Immature natural killer cell (primary cell): ENCODE results near the gene USP17L11. TPM values are rescaled to one million over a fixed set of nuclear protein-coding genes. Genes with fewer than 3 reads are reported as not detected.
"Not testable (repeated sequence)": the region's sequence is repeated elsewhere in the genome, so short reads cannot be mapped to it uniquely, and the experiment has no call there.

Experiments
- DNase-seq, 3 donors: peaks; one replicate each; pipeline ENCODE4 v3.0.0; 2022; ENCODE audit warnings: mixed read lengths in 1 of 3
- H3K27ac Mint-ChIP-seq, 6 donors: one replicate each; pipeline ENCODE4 v1.8.0; 2020; ENCODE audit warnings: mixed read lengths in 6 of 6, mild to moderate bottlenecking in 5 of 6, inconsistent platforms in 4 of 6, moderate library complexity in 3 of 6
- H3K27me3 Mint-ChIP-seq, 3 donors: one replicate each; pipeline ENCODE4 v1.8.0; 2020 to 2021; ENCODE audit warnings: low read depth in 3 of 3, mild to moderate bottlenecking in 3 of 3, mixed read lengths in 3 of 3, moderate library complexity in 3 of 3, inconsistent platforms in 1 of 3
- H3K36me3 Mint-ChIP-seq, 3 donors: one replicate each; pipeline ENCODE4 v1.8.0; 2020; ENCODE audit warnings: mixed read lengths in 3 of 3, inconsistent platforms in 2 of 3, mild to moderate bottlenecking in 2 of 3
- H3K4me1 Mint-ChIP-seq, 2 donors: one replicate each; pipeline ENCODE4 v1.8.0; 2020; ENCODE audit warnings: inconsistent platforms in 2 of 2, mild to moderate bottlenecking in 2 of 2, mixed read lengths in 2 of 2, moderate library complexity in 1 of 2
- H3K4me3 Mint-ChIP-seq, 5 donors: one replicate each; pipeline ENCODE4 v1.8.0; 2020; ENCODE audit warnings: mild to moderate bottlenecking in 5 of 5, mixed read lengths in 5 of 5, inconsistent platforms in 3 of 5, moderate library complexity in 3 of 5
- H3K9me3 Mint-ChIP-seq, 6 donors: one replicate each; pipeline ENCODE4 v1.8.0; 2020; ENCODE audit warnings: mild to moderate bottlenecking in 6 of 6, mixed read lengths in 6 of 6, inconsistent platforms in 4 of 6, moderate library complexity in 3 of 6
- polyA plus RNA-seq, 3 donors: library from polyadenylated mRNA; unstranded; fragments of 300-500 nt; fragmentation: Illumina TruSeq; gene quantifications; one replicate each; pipeline ENCODE4 v1.2.3, GENCODE V29; 2021

USP17L11 gene
- polyA plus RNA-seq, 3 donors from 2014 or later, result not detected

- not testable (repeated sequence) for H3K27ac Mint-ChIP-seq, H3K4me3 Mint-ChIP-seq, H3K9me3 Mint-ChIP-seq, DNase-seq, H3K4me1 Mint-ChIP-seq, H3K36me3 Mint-ChIP-seq, H3K27me3 Mint-ChIP-seq
Measured at GRCh38 chr4:9262572-9262971, 47.4 kb downstream of the USP17L11 start, which contains the start of gene USP17L21. USP17L21 (plus strand) TSS chr4:9262872; CDS start chr4:9262872, 0 bp downstream.

Other genes starting within 250 kb of the USP17L11 start
- not detected for gene FAM90A26, start 45.0 kb upstream of the USP17L11 start, polyA plus RNA-seq
- not detected for gene USP17L10, start 4.7 kb upstream of the USP17L11 start, polyA plus RNA-seq
- not detected for gene USP17L12, start 4.7 kb downstream of the USP17L11 start, polyA plus RNA-seq
- not detected for gene USP17L13, start 9.5 kb downstream of the USP17L11 start, polyA plus RNA-seq
- not detected for gene USP17L15, start 19.0 kb downstream of the USP17L11 start, polyA plus RNA-seq
- not detected for gene USP17L17, start 28.5 kb downstream of the USP17L11 start, polyA plus RNA-seq
- gene USP17L18, start 33.2 kb downstream of the USP17L11 start, polyA plus RNA-seq, result not detected
- not detected for gene USP17L19, start 38.0 kb downstream of the USP17L11 start, polyA plus RNA-seq
- gene USP17L20, start 42.7 kb downstream of the USP17L11 start, polyA plus RNA-seq, result not detected
- gene USP17L21, start 47.5 kb downstream of the USP17L11 start, polyA plus RNA-seq, result not detected
- gene USP17L22, start 52.2 kb downstream of the USP17L11 start, polyA plus RNA-seq, result not detected
- not detected for gene USP17L24, start 109.8 kb downstream of the USP17L11 start, polyA plus RNA-seq
- gene USP17L25, start 114.5 kb downstream of the USP17L11 start, polyA plus RNA-seq, result not detected
- not detected for gene USP17L26, start 119.3 kb downstream of the USP17L11 start, polyA plus RNA-seq
- not detected for gene USP17L5, start 124.0 kb downstream of the USP17L11 start, polyA plus RNA-seq
- gene USP17L27, start 128.7 kb downstream of the USP17L11 start, polyA plus RNA-seq, result not detected
- gene USP17L28, start 133.5 kb downstream of the USP17L11 start, polyA plus RNA-seq, result not detected
- not detected for gene USP17L29, start 138.2 kb downstream of the USP17L11 start, polyA plus RNA-seq
- gene USP17L30, start 147.7 kb downstream of the USP17L11 start, polyA plus RNA-seq, result not detected
- not detected for gene DEFB131A, start 229.0 kb downstream of the USP17L11 start, polyA plus RNA-seq